Measurements from ENCODE around the gene IER3IP1.
A peak's percentile ranks its signal among the peaks of the same experiment; 100 is the strongest.
"Not testable (repeated sequence)": the region's sequence is repeated elsewhere in the genome, so short reads cannot be mapped to it uniquely, and the experiment has no call there.

Gene IER3IP1

GRCh38 chr18:47175898-47176575 is at the start of gene IER3IP1:
TSS of gene IER3IP1 (minus strand) at chr18:47176364. CDS start at chr18:47176277, 87 bp downstream.
- peak; percentile 94 for DNase-seq (ENCODE audit: low spot score)

DNA sequence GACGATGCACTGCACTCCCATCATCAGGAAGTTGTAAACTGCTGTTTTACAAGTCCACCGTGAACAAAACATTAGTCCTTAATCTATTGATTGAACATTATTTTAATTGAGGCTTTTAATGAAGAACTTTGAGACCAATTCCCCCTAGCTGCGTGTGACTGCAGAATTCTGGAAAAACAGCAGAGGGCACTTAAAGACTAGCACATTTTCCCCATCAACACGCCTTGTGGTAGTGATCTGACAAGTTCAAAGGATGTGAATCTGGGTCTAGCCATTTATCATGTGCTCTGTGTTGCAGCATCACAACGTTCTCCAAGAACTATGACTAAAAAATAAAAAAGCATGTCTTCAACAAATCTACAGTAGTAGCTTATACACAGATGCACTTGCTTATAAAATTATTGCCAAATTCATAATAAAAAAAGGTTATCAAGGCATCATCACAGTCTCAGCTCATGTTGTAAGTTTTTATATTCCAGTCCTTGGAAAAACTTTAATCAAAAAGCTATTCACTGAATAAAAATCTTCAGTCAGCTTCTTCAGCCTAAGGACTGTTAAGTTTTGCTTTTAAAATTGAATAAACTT is 39.5 kb upstream of the IER3IP1 start:
- peak; percentile 52 for DNase-seq (ENCODE audit: low spot score)

DNA sequence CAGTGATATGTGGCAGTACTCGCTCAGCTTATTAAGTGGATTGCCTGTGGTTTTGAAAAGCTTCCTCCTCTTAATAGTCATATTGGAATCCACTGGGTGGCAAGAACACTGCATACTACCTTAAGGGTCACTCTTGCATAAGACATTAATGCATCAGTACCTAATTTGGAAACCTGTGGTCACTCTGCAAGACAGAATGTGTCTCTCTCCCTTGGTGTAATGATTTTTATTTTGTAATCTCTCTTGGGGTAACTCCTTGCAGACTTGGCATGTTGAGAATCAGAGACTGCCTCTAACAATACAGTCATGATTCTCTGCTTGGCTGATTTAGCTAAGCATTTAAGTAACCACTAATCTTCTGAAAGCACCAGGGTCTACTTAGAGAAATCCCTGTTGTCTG is 33.0 kb upstream of the IER3IP1 start:
- no peak for DNase-seq (ENCODE audit: low spot score)

- DNase-seq (ENCODE audit: low spot score): no peak
These were observed 30.9 kb upstream of the IER3IP1 start for GRCh38 chr18:47206945-47207637.

DNA sequence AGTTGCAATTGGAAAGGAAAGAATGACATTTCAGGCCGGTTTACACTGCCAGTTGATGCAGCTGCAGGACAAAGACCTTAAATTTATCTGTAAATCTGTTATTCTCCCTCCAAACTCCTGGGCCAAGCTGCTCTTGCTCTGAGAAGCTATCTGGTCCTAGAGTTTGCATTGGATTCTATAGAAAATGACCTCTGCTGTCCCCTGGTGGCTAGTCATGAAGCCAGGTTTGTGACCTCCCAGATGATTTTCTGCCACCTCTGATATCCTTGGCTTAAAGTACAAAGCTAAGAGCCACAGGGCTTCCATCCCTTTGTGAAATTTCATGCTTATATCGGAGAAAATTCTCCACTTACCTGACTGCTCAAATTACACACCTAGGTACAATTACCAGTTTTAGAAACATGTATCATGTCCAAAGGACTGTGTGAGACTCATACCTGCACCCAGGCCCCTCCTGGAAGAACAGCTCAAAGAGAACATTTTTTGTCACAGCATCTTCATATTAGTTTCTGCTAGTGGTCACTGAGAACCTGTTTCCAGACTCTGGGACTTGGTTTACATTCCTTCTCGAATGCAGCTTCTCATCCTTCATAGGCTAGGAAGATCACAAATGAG is 28.9 kb upstream of the IER3IP1 start:
- DNase-seq (ENCODE audit: low spot score): no peak

- no peak for DNase-seq (ENCODE audit: low spot score)
These were observed 27.7 kb upstream of the IER3IP1 start for GRCh38 chr18:47203626-47204464.

DNA sequence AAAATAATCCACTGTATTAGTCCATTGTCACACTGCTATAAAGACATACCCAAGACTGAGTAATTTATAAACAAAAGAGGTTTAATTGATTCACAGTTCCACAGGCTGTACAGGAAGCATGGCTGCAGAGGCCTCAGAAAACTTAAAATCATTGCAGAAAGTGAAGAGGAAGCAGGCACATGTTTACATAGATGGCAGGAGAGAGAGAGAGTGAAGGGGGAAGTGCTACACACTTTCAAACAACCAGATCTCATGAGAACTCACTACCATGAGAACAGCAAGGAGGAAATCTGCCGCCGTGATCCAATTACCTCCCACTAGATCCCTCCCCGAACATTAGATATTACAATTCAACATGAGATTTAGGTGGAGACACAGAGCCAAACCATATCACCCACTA is 19.8 kb upstream of the IER3IP1 start:
- DNase-seq (ENCODE audit: low spot score): not testable (repeated sequence)

- DNase-seq (ENCODE audit: low spot score): no peak
These were observed 15.8 kb upstream of the IER3IP1 start for GRCh38 chr18:47191961-47192360.

DNA sequence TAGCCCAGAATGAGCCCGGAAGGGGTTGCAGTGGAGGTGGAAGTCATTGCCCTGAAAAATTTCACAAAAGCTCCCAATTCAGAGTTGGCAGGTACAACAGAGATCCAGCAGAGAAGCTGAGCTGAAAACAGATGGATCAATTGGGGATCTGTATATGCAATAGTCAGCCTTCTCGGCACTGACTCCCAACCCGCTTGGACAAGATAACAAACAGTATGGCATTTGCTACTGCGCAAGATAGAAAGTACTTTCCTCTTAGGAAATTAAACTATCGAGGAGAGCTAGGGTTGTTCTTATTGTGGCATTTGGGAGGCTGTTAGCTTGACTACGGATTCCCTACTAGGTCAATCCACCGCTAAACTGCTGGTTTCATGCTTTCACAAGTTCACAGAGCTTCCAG is 11.6 kb upstream of the IER3IP1 start:
- DNase-seq (ENCODE audit: low spot score): no peak

DNA sequence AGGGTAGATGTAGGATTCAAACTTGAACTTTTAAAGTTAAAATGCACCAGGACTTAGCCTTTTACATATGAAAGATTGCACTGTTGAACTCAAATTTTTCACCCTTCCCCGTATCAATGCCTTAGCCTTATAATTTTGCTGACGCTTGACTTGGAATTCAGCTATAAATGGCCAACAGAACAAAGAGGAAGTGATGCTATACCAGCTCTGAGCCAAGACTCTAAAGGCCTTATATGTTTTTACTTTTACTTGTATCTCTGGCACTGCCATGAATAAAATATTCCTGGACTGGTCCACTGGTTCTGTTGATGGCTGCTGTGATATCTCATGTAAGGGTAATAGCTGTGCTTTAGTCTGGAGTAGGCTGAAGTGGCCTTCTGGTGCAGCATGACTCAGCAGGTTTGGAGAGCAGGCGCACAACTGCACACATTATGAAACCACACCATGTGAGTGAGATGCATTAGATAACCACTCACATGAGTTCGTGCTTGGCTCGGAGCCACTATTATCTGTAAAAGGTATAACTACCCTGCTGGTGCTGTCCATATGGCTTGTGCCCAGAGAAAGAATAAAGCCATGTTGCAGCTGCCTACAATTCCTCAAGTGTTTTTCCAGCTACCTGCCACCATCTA is 8.4 kb upstream of the IER3IP1 start:
- DNase-seq (ENCODE audit: low spot score): no peak

DNA sequence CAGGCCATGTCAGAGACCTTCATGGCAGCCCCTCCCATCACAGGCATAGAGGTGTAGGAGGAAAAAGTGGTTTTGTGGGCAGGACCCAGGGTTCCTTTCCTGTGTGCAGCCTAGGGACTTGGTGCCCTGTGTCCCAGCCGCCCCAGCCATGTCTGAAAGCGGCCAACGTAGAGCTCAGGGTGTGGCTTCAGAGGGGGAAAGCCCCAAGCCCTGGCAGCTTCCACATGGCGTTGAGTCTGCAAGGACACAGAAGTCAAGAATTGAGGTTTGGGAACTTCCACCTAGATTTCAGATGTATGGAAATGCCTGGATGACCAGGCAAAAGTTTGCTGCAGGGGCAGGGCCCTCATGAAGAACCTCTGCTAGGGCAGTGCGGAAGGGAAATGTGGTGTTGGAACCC is 6.0 kb upstream of the IER3IP1 start:
- DNase-seq (ENCODE audit: low spot score): not testable (repeated sequence)

- no peak for DNase-seq (ENCODE audit: low spot score)
These were observed 4.6 kb upstream of the IER3IP1 start for GRCh38 chr18:47180765-47181164.

- no peak for DNase-seq (ENCODE audit: low spot score)
These were observed 3.4 kb upstream of the IER3IP1 start for GRCh38 chr18:47179520-47179919.

DNA sequence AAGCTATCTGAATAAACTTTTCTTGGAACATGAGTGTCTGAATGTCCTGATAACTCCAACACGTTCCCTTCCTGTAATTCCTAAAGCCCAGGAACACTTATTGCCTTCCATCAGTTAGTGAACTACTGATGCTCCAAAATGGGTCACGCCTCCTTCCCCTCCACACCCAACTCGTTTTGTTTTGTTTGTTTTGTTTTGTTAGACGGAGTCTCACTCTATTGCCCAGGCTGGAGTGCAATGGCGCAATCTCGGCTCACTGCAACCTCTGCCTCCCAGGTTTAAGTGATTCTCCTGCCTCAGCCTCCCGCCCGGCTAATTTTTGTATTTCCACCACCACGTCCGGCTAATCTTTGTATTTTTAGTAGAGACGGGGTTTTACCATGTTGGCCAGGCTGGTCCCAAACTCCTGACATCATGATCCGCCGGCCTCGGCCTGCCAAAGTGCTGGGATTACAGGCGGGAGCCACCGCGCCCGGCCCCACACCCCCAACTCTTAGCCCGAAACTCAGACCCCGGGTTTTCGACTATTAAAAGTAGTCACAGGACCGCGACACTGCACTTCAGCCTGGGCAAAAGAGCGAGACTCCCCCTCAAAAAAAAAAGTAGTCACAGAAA is 774 bp downstream of the IER3IP1 start:
- DNase-seq (ENCODE audit: low spot score): no peak

- no peak for DNase-seq (ENCODE audit: low spot score)
These were observed 1.5 kb downstream of the IER3IP1 start for GRCh38 chr18:47174545-47175116.

- DNase-seq (ENCODE audit: low spot score): no peak
These were observed 3.7 kb downstream of the IER3IP1 start for GRCh38 chr18:47172476-47172875.

GRCh38 chr18:47168913-47169312 is 7.3 kb downstream of the IER3IP1 start:
- DNase-seq (ENCODE audit: low spot score): no peak

GRCh38 chr18:47168509-47168908 is 7.7 kb downstream of the IER3IP1 start:
- DNase-seq (ENCODE audit: low spot score): no peak

DNA sequence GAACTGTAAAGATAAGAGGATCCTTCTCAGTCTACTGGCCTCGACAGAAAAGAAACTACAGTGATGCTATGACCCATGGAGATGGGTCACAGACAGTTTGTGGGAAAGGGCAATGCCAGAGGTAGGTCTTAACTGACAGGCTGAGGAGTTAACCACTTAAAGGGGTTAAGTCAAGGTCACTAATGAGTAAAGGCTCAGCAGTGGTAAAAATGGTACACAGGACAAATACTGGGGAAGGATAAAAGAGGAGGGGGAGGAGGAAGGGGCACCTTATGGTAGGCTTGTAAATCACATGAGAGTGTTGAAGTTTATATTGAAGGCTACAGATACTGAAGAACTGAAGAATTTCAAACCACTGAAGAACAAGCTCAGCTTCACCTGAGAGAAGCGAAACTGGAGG is 9.9 kb downstream of the IER3IP1 start:
- no peak for DNase-seq (ENCODE audit: low spot score)

- DNase-seq (ENCODE audit: low spot score): no peak
These were observed 12.9 kb downstream of the IER3IP1 start for GRCh38 chr18:47163241-47163640.

DNA sequence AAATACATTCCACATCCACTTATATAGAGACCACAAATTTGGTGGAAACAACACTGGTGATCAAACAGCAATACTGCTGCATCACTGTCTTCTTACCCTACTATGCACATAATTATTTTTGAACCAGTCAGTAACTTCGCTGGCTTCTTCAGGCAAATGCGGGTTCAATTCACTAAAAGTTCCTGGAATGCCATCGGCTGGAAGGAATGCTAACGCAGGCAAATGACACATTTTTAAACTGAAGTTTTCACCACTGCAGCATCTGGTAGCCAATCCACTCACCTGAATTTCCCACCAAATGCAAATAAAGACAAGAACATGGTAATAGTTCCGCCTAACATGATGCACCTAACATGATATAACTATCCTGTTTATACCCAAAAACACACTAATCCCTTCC is 15.9 kb downstream of the IER3IP1 start:
- DNase-seq (ENCODE audit: low spot score): no peak
